ENCODE data around the gene ADAMTS13. TPM values are rescaled to one million over a fixed set of nuclear protein-coding genes. Genes with fewer than 3 reads are reported as not detected.
"Not testable (repeated sequence)": the region's sequence is repeated elsewhere in the genome, so short reads cannot be mapped to it uniquely, and the experiment has no call there.

ADAMTS13 gene
- total RNA-seq, 1 donor = 1.3 TPM

GRCh38 chr9:133441571-133441970, 19.4 kb downstream of the ADAMTS13 start:
- H3K4me3 ChIP-seq (ENCODE audit: low read depth, low read length) = no peak overlapping the region
- no peak for DNase-seq (ENCODE audit: low read depth)
- TF ChIP-seq CTCF (IDR thresholded peaks at IDR 0.05; ENCODE audit: insufficient read depth, low read depth, low read length) = no peak

- H3K4me3 ChIP-seq (ENCODE audit: low read depth, low read length) = no peak overlapping the region
- TF ChIP-seq CTCF (IDR thresholded peaks at IDR 0.05; ENCODE audit: insufficient read depth, low read depth, low read length) = no peak
- DNase-seq (ENCODE audit: low read depth) = no peak
Observed at GRCh38 chr9:133443248-133443647, 21.1 kb downstream of the ADAMTS13 start.

- H3K4me3 ChIP-seq (ENCODE audit: low read depth, low read length) = no peak overlapping the region
- TF ChIP-seq CTCF (IDR thresholded peaks at IDR 0.05; ENCODE audit: insufficient read depth, low read depth, low read length) = no peak
- no peak for DNase-seq (ENCODE audit: low read depth)
Observed at GRCh38 chr9:133443982-133444381, 21.8 kb downstream of the ADAMTS13 start.

- no peak for TF ChIP-seq CTCF (IDR thresholded peaks at IDR 0.05; ENCODE audit: insufficient read depth, low read depth, low read length)
- DNase-seq (ENCODE audit: low read depth) = no peak
- no peak overlapping the region for H3K4me3 ChIP-seq (ENCODE audit: low read depth, low read length)
Observed at GRCh38 chr9:133445293-133445969, 23.3 kb downstream of the ADAMTS13 start.

GRCh38 chr9:133448487-133448972, 26.4 kb downstream of the ADAMTS13 start:
- DNase-seq (ENCODE audit: low read depth) = no peak
- H3K4me3 ChIP-seq (ENCODE audit: low read depth, low read length) = no peak overlapping the region
- TF ChIP-seq CTCF (IDR thresholded peaks at IDR 0.05; ENCODE audit: insufficient read depth, low read depth, low read length) = no peak

- no peak for DNase-seq (ENCODE audit: low read depth)
- no peak for TF ChIP-seq CTCF (IDR thresholded peaks at IDR 0.05; ENCODE audit: insufficient read depth, low read depth, low read length)
- no peak overlapping the region for H3K4me3 ChIP-seq (ENCODE audit: low read depth, low read length)
Observed at GRCh38 chr9:133449760-133450159, 27.6 kb downstream of the ADAMTS13 start.

GRCh38 chr9:133451865-133452264, 29.7 kb downstream of the ADAMTS13 start:
- not testable (repeated sequence) for H3K4me3 ChIP-seq (ENCODE audit: low read depth, low read length); DNase-seq (ENCODE audit: low read depth)
